GM20431 (cell line): ENCODE measurements around the gene EFNB1.
"Not testable (repeated sequence)": the region's sequence is repeated elsewhere in the genome, so short reads cannot be mapped to it uniquely, and the experiment has no call there.

ENCODE experiments used
- in situ Hi-C: fragments of 300-500 bp; cut with MseI, MboI; formaldehyde crosslinking; loops from one replicate; pipeline ENCODE4 v1.15.0; 2020; ENCODE audit warnings: low sequenced_read_pairs; ENCODE audit not compliant: unreplicated experiment

EFNB1 gene

DNA sequence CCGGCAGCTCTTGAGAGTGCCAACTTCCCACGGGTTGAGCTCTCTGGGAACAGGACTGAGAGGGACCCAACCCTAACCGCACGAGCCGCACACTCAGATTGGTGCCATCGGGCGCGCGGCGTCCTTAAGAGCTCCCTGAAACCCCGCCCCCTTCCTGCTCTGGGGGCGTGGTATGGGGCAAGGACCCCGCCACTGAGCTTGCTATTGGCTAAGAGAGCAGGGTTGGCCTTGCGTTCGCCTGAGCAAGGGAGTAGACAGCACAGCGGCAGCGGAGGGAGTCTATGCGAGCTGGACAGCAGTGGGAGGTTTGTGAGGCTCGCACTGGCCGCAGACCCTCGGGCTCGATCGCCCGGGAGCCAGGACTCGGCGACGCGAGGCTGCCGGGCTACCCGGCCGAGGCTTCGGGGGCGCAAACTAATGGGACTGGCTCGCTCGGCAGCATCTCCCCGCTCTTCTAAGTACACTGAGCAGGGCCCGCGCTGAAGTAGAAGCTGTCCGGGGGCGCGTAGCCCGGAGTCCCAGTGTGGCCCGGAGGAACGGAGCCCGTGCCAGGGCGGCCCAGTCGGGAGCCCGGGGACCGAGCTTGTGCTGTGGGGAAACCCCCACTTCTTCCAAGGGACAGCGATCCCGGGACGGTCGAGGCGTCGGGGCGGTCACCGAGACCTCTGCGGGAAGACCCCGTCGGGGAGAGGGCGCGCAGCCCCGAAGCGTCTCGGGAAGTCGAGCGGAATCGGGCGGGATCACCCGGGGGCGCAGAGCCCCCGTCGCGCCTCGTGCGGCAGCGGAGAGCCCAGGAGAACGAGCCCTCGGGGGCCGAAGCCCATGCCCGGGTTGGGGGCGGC, at the start of gene EFNB1:
Gene EFNB1, plus strand, starts transcription at position 282 of the 842 bp plus-strand sequence. CDS start 756 bp downstream, outside the sequence.
- in situ Hi-C loops, result loop anchor here (25.0 kb wide), 1 partner anchor 383 kb away; no protein-coding TSS in a partner anchor

DNA sequence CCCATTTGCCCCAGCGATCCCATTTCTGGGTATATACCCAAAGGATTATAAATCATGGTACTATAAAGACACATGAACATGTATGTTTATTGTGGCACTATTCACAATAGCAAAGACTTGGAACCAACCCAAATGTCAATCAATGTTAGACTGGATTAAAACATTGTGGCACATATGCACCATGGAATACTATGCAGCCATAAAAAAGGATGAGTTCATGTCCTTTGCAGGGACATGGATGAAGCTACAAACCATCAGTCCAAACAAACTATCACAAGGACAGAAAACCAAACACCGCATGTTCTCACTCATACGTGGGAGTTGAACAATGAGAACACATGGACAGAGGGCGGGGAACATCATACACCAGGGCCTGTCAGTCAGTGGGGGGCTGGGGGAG, 47.5 kb upstream of the EFNB1 start:
- in situ Hi-C loops, result not testable (repeated sequence)

DNA sequence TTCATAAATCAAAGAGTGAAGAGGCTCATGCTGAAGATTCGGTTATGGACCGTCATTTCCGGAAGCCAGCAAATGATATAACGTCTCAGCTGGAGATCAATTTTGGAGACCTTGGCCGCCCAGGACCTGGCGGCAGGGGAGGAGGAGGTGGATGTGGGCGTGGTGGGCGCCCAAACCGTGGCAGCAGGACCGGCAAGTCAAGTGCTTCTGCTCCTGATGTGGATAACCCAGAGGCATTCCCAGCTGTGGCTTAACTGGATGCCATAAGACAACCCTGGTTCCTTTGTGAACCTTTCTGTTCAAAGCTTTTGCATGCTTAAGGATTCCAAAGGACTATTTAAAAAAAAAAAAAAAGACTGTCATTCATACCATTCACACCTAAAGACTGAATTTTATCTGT, 44.0 kb upstream of the EFNB1 start:
- in situ Hi-C loops, result no loop called here

DNA sequence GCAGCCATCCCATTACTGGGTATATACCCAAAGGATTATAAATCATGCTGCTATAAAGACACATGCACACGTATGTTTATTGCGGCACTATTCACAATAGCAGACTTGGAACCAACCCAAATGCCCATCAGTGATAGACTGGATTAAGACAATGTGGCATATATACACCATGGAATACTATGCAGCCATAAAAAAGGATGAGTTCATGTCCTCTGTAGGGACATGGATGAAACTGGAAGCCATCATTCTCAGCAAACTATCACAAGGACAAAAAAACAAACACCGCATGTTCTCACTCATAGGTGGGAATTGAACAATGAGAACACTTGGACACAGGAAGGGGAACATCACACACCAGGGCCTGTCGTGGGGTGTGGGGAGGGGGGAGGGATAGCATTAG, 42.2 kb upstream of the EFNB1 start:
- in situ Hi-C loops, result not testable (repeated sequence)

DNA sequence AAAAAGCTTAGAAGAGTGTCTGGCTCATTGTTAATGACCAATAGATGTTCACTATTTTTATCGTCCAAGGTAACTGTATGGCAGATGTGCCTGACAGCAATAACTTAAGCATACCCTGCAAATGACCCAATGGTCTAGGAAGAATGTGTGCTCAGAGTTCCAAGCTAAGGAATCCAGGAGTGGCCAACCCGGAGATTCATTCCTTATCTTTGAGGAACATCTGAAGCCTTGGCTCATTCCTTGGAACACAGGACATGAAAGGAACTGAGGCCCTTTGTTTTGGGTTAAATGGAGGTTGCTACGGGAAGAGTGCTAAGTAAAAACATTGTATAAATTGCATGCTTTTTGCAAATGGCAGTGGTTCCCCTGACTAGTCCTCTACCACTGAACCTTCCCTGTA, 38.9 kb upstream of the EFNB1 start:
- in situ Hi-C loops, result no loop called here

DNA sequence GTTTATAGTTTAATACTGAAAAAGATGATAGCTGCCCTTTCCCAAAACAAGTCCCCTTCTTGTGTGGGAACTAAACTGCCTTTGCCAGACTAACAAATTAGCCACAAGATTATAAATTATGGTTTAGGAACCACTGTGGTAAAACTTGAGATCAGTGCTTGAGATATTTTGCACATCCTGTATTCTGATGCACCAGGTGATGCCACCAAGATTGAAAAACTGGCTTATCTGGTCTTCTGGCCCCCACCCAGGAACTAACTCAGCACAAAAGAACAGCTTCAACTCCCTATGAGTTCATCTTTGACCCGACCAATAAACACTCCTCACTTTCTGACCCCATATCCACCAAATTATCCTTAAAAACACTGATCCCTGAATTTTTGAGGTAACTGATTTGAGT, 36.7 kb upstream of the EFNB1 start:
- in situ Hi-C loops, result no loop called here

DNA sequence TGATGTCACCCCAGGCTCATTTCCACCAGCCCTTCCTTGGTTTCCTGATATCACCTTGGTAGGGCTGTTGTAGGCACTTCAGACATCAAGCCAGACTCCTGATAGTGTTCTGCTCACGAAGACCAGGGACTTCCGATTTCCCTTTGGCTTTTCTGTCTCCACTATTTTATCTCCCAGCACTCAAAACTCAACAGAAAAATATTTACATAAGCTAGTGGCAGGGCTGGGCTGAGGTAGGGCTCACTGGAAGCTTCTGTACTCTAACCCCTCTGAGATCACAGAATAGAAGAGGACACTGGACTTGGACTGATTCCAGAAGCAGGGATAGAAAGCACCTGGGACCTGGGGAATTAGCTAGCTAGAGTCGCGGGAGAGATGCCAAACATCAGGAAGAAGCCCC, 34.4 kb upstream of the EFNB1 start:
- in situ Hi-C loops, result no loop called here

DNA sequence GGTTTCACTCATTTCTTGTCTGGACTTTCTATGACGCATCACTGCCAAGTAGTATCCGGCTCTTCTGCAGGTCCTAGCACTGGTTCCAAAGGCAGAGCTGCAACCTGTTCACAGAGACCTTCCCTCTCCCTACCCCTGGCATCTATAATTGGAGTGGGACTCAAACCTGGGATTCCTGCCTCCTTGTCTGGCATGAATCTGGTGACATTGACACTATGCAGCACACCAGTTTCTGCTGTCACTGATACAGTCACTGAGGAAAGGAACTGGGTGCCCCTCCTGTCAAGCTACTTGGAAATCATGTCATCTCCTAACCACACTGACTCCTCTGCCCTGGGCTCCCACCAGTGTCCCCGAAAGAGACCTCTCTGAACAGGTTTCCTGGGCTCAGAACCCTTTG, 33.1 kb upstream of the EFNB1 start:
- in situ Hi-C loops, result no loop called here

DNA sequence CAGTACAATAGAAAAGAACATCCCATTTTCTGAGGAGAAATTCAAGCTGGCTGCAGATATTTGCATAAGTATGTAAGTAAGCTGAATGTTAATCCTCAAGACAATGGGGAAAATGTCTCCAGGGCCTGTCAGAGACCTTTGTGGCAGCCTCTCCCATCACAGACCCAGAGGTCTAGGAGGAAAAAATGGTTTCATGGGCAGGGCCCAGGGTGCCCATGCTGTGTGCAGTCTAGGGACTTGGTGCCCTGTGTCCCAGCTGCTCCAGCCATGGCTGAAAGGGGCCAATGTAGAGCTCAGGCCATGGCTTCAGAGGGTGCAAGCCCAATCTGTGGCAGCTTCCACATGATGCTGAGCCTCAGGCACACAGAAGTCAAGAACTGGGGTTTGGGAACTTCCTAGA, 30.4 kb upstream of the EFNB1 start:
- in situ Hi-C loops, result not testable (repeated sequence)

DNA sequence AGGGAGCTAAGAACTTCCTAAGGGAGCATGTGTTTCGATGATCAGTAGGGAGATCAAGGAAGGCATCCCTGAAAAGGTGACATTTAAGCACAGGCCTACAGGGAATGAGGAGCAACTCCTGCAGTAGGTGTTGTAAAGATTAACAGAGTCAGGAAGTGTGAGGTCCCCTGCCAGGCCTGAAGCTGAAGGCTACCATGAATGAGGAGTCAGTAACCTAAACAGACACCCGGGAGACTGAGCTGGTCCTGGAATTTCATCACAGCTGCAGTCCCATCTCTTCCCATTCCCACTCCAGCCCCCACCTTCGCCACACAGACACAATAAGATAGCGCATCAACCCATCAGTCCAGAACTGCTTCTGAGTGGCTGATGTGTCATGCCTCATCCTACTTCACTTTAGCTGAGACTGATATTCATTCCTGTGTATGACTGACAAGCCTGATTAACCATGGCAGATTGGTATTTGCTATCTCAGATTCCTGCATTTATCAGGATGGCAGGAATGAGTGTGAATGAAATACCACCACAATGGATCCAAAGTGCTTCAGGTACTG, 27.0 kb upstream of the EFNB1 start:
- in situ Hi-C loops, result no loop called here

DNA sequence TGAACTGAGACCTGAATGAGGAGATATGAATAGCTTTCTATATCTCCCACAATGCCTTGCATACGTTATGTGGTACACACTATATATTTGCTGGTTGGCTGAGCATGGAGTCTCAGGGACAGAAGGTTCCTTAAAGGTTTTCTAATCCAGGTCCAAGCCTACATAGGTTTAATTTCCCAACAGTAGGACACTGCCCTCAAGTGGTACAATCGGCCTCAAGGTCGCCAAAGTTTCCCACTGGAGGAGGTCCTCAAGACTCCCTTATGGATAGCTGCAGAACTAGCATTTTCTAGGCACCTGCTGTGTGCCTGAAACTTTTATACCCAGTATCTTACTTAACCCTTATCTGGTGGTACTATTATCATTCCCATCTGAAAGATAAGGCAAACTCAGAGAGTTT, 21.0 kb upstream of the EFNB1 start:
- in situ Hi-C loops, result no loop called here

DNA sequence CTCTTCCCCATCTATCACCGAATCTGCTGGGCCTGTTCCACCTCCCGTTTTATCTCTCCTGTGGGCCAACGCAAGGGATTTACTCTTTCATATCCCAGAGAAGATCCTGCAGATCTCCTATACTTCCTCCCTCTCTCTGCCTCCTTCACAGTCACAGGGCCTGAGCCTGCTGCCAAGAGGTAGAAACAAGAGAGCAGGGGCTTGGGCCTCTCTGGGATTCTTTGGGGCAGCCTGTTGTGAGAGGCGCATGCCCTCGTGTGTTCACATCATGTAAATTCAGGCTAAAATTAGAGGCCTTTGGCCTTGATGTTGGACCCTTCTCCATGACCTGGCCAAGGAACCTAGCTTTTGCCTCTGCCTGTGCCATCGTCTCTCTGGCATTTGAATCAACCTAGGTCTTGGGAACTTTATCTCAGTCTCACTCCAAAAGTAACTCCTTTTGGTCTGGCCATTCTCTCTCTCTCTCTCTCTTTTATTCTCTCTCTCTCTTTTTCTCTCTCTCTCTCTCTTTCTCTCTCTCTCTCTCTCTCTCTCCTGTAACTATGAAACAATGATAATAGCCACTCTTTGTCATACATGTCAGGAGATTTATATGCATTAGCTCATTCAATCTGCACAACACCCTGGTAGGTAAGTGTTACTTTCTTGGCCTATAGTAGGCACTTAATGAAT, 20.0 kb upstream of the EFNB1 start:
- in situ Hi-C loops, result no loop called here

DNA sequence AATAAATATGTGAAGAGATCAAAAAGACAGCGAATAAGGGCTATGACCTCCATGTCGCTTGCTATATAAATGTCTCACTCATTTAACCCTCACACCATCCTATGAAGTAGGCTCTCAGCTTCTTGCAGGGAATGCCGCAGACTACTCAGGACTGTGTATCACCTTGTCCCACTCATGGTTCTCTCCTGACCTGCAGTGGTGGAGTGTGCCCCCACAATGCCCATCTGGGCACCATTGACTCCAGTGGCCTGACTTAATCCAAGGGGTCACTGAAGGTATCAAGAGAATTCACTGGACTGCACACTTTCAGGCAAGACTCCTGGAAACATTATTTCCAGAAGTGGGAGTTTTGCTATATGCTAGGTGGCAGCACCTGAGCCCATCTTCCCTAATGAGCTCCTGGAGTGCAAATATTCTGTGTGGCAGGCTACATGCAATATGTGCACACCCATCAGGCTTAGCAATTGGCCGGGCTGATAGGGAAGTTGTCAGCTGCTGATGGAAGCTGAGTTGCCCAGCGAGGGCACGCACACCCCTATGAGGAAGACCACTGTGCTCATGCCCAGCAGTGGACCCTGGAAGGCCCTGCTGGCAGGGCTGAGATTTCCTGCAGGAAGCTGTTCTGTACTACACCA, 8.2 kb upstream of the EFNB1 start:
- in situ Hi-C loops, result no loop called here

DNA sequence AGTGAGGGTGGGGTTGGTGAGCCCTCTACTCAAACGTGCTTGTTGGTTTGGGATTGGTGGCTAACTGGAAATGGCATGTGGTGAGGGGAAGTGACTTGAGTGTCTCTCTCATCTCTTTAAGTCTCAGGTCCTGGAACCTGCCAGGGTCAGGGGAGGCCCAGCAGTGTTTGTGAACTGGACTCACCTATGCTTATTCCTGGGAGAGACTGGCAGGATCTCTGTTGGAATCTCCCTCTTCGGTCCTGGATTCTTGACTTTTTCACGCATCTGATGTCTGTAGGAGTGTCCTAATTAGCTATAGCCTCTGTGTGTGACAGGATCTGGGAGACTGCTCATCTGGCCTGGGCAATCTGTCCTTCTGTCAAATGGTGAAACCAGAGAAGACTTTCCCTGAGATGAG, 7.2 kb upstream of the EFNB1 start:
- in situ Hi-C loops, result no loop called here

DNA sequence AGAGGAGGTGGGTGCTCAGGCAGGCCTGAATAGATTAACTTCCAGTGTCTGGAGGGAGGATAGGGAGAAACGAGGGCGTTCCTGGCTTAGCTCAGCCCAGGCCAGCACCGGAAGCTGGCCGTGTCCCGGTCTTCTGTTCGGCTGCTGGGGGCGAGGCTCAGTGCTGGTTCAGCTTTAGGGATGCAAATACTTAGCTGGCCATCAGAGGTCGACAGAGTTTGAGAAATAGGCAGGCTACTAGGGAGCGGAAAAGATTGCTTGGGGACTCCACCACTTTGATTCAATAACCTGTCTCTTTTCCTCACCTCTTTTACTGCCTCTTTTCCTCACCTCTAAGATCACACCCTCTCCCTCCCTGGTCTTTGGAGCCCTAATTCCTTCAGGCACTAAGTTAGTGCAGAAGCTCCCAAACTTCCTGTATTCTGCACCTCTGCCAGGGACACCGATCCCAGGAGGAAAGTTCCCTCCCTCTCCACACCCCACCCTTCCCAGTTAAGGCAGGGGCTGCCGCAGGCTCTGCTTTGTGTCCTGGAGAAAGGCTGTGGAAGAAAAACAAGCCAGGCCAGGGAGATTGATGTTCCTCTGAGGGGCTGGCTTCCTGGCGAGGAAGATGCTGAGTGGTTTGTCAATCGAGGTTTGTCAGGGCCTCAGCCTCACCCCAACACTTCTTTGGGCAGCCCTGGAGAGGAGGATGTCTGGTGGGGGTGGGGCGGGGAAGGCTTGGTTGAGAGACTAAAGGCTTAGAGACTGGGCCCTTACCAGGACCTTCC, 6.0 kb upstream of the EFNB1 start:
- in situ Hi-C loops, result no loop called here

DNA sequence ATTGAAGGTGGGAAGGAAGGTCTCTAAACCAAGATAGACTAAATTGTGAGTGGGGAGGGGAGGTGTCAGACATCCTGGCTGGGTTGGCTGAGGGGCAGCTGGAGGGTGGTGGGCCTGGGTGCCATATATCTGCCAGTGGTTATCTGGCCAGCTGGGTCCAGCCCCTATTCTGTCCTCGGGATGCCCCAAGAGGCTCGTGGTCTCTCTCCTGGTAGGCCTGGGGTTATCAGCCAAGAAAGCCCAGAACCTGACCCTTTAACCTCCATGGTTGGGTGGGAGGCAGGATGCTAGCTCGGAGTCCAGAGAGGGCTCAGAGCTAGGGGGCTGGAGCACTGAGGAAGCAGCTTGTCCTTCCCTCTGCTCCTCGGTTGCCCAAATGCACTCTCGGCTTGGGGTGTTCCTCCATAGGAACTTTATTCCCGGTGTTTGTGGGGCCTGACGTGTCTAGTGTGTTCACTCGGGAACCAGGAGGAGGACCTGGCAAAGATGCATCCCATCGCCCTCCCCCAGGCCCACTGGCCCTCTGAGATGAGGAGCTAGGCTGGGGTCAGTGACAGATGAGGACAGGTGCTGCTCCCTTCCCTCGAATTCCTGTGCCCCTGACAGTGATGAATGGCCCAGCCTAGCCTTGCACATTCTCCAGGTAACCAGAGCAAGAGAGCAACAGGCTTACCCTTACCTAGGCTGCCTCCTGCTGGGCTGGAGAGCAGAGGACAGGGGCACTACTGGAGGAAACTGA, 5.2 kb upstream of the EFNB1 start:
- in situ Hi-C loops, result no loop called here

DNA sequence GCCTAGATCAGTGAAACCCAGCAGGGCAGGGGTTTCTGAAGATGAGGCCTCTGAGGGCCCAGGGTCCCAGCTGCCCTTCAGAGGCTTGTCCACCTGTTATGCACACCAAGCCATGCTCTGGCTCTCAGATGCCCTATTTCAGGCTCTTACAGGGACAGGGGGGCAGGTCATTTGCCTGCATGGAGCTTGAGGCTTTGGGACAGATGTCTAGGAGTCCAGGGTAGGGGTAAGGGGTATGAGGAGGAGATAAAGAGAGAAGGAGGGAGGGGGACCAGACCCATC, 4.7 kb upstream of the EFNB1 start:
- in situ Hi-C loops, result no loop called here

DNA sequence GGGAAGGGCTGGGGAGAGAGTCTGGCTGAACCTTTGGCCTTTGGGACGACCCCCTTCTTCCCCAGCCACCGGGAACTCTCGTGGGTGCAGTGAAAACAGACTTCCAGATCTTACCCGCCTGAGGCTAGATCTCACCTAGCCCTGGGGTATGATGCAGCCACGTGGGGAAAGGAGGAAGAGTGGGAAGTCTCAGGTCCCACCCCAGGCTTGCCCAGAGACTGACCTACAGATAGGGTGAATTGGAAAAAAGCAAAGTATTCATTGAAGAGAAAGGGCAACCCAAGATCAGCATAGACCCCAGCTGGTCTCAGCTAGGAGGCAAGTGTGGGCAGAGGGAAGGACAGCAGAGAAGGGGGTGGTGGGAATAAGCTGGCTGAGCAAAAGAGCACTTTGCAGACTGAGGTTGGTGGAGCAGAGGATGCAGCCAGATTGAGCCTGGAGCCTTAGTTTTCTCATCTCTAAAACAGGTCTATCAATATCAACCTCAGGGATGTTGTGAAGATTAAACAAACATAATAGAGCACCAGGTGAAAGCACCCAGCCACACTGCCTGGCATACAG, 4.2 kb upstream of the EFNB1 start:
- in situ Hi-C loops, result loop anchor here (25.0 kb wide), 1 partner anchor 388 kb away; no protein-coding TSS in a partner anchor
